Endothelial cell of umbilical vein (primary cell): ENCODE results near the gene MAP7D2. TPM values are rescaled to one million over a fixed set of nuclear protein-coding genes. Genes with fewer than 3 reads are reported as not detected.
A peak's percentile ranks its signal among the peaks of the same experiment; 100 is the strongest.

Experiments used
- BruUV-seq: library from RNA; stranded (reverse); fragments of 400-500 nt; replicated peaks from 2 replicates; lab custom pipeline; 2021; lab: Mats Ljungman, UMichigan
- CTCF ChIA-PET: fragments of 300-600, 350-600 bp; sonication (Branson Sonifier 250); formaldehyde crosslinking; loops from one replicate; lab custom pipeline; 2021; ENCODE audit warnings: antibody characterized with exemption, inconsistent platforms; lab: Charles Lee
- POLR2A ChIA-PET: fragments of 300-600, 350-600 bp; sonication (Branson Sonifier 250); formaldehyde crosslinking; loops from one replicate; lab custom pipeline; 2021; ENCODE audit warnings: antibody characterized with exemption, inconsistent platforms; lab: Charles Lee
- DNase-seq: peaks from one replicate; pipeline ENCODE4 v3.0.0-alpha.2; 2011; ENCODE audit warnings: low read depth, low spot score
- FAIRE-seq: peaks from 2 replicates; lab custom pipeline; 2011; peaks lifted over from hg19 to GRCh38; lab: Jason Lieb, UNC
- H2AFZ ChIP-seq: 2 replicates; pipeline ENCODE4 v1.6.0; 2012; ENCODE audit warnings: low read depth, low read length, control low read depth, inconsistent platforms
- H3K27ac ChIP-seq: 2 replicates; pipeline ENCODE4 v1.5.1; 2011; ENCODE audit warnings: low read depth, mild to moderate bottlenecking, control low read depth, low read length, moderate library complexity; ENCODE audit not compliant: insufficient read depth
- H3K27me3 ChIP-seq, 2 experiments: 2 replicates each; pipeline versions ENCODE4 v1.6.0 to v1.6.1; 2011; ENCODE audit warnings: low read length in 2 of 2, mixed read lengths in 1 of 2; ENCODE audit not compliant: control insufficient read depth in 2 of 2, insufficient read depth in 2 of 2
- H3K36me3 ChIP-seq, 2 experiments: 2 replicates in 1 of 2; 3 replicates in 1 of 2; pipeline ENCODE4 v1.5.1; 2011; ENCODE audit warnings: low read length in 2 of 2, mild to moderate bottlenecking in 1 of 2, moderate library complexity in 1 of 2; ENCODE audit not compliant: control insufficient read depth in 2 of 2, insufficient read depth in 2 of 2; ENCODE audit errors: extremely low read depth in 1 of 2
- H3K4me1 ChIP-seq: 3 replicates; pipeline ENCODE4 v1.5.1; 2011; ENCODE audit warnings: mild to moderate bottlenecking, low read length; ENCODE audit not compliant: control insufficient read depth, insufficient read depth; ENCODE audit errors: extremely low read depth
- H3K4me2 ChIP-seq: 2 replicates; pipeline ENCODE4 v1.6.1; 2011; ENCODE audit warnings: low read length, control low read depth, mixed read lengths; ENCODE audit not compliant: insufficient read depth
- H3K4me3 ChIP-seq, 3 experiments: fragments of 200-600 bp in 1 of 3; sonication (generic), shearing (Covaris generic) in 1 of 3; replicated peaks in 1 of 3; 2 replicates each; pipeline ENCODE4 v1.5.1; 2011 to 2016; ENCODE audit warnings: control low read depth in 3 of 3, low read length in 3 of 3, mild to moderate bottlenecking in 2 of 3, inconsistent platforms in 1 of 3, low read depth in 1 of 3, moderate library complexity in 1 of 3; ENCODE audit not compliant: insufficient read depth in 1 of 3
- H3K79me2 ChIP-seq: 2 replicates; pipeline ENCODE4 v1.6.0; 2012; ENCODE audit warnings: low read length, inconsistent platforms; ENCODE audit not compliant: control insufficient read depth, insufficient read depth
- H3K9ac ChIP-seq: replicated peaks from 2 replicates; pipeline ENCODE3; 2011; ENCODE audit warnings: low read length, control low read depth; ENCODE audit not compliant: insufficient read depth; ENCODE audit errors: extremely low read depth
- H3K9me1 ChIP-seq: replicated peaks from 3 replicates; pipeline ENCODE4 v1.6.0; 2011; ENCODE audit warnings: mild to moderate bottlenecking, low read length; ENCODE audit not compliant: control insufficient read depth, insufficient read depth; ENCODE audit errors: extremely low read depth
- H3K9me3 ChIP-seq: replicated peaks from 2 replicates; pipeline ENCODE4 v1.5.1; 2012; ENCODE audit warnings: low read length, inconsistent platforms; ENCODE audit not compliant: control insufficient read depth, insufficient read depth
- H4K20me1 ChIP-seq: replicated peaks from 2 replicates; pipeline ENCODE3; 2011; ENCODE audit warnings: mild to moderate bottlenecking, low read length; ENCODE audit not compliant: control insufficient read depth, insufficient read depth; ENCODE audit errors: extremely low read depth
- EZH2 ChIP-seq: IDR thresholded peaks from 2 replicates; pipeline ENCODE4 v1.6.1; 2012; ENCODE audit warnings: borderline replicate concordance, low read depth, mild to moderate bottlenecking, moderate library complexity, low read length, inconsistent platforms; ENCODE audit not compliant: severe bottlenecking
- FOS ChIP-seq: IDR thresholded peaks from 2 replicates; pipeline ENCODE4 v1.6.1; 2011; ENCODE audit warnings: mild to moderate bottlenecking, low read length, moderate library complexity, borderline replicate concordance; ENCODE audit not compliant: insufficient read depth
- GATA2 ChIP-seq: IDR thresholded peaks from 2 replicates; pipeline ENCODE4 v1.7.0; 2011; ENCODE audit warnings: low read depth, mild to moderate bottlenecking, moderate library complexity, mixed read lengths, low read length; ENCODE audit not compliant: insufficient read length, insufficient read depth
- JUN ChIP-seq: IDR thresholded peaks from 2 replicates; pipeline ENCODE4 v1.6.1; 2011; ENCODE audit warnings: borderline replicate concordance, low read depth; ENCODE audit not compliant: insufficient read length, insufficient read depth
- MYC ChIP-seq: IDR thresholded peaks from one replicate; pipeline ENCODE4 v1.6.1; 2011; ENCODE audit warnings: mild to moderate bottlenecking, low read depth, low read length
- POLR2A ChIP-seq: IDR thresholded peaks from 2 replicates; pipeline ENCODE4 v1.6.1; 2012; ENCODE audit warnings: low read depth, mild to moderate bottlenecking, control low read depth, low read length
- POLR2AphosphoS5 ChIP-seq: IDR thresholded peaks from 2 replicates; pipeline ENCODE4 v1.6.1; 2012; ENCODE audit warnings: low read depth, mild to moderate bottlenecking, control low read depth, low read length, moderate library complexity; ENCODE audit not compliant: insufficient read depth
- dilution Hi-C: fragments of 300-500 bp; cut with MboI; formaldehyde crosslinking; loops from one replicate; pipeline ENCODE4 v1.15.0; 2019; ENCODE audit warnings: low sequenced_read_pairs; ENCODE audit not compliant: extremely low pct_ligation_motif_present
- intact Hi-C: fragments of 100-400 bp; cut with micrococcal nuclease; formaldehyde crosslinking; loops from one replicate; pipeline ENCODE4 v1.10.0; 2022
- polyA plus RNA-seq, 4 experiments: library from polyadenylated mRNA; depleted of rRNA in 3 of 4; stranded (reverse) in 3 of 4; unstranded in 1 of 4; fragments of >200 nt; gene quantifications; 2 replicates each; pipeline versions ENCODE4 v1.2.1 to v1.2.3, GENCODE V29; 2011 to 2012; ENCODE audit warnings: missing spikeins in 1 of 4
- total RNA-seq: library from RNA; stranded (reverse); gene quantifications from 2 replicates; pipeline ENCODE4 v1.2.3, GENCODE V29; 2021
- TF ChIP-seq, protein P1 (sequence below), 2 donors: IDR thresholded peaks; 1 replicate in 1 of 2; 2 replicates in 1 of 2; pipeline ENCODE4 v1.5.1; 2011; ENCODE audit warnings: low read length in 2 of 2, mild to moderate bottlenecking in 2 of 2, moderate library complexity in 2 of 2, control low read depth in 1 of 2, inconsistent platforms in 1 of 2, low read depth in 1 of 2; ENCODE audit not compliant: insufficient read depth in 1 of 2; ENCODE audit errors: extremely low read depth in 1 of 2
- TF ChIP-seq, protein P2 (sequence below): IDR thresholded peaks from 2 replicates; pipeline ENCODE4 v1.6.1; 2011; ENCODE audit not compliant: insufficient read depth, insufficient read length

Gene MAP7D2
- total and polyA plus RNA-seq, 2 donors (not counting 3 experiments of a cell fraction or from before 2014, with no cell fraction given), result 0.08 to 0.15 TPM

DNA sequence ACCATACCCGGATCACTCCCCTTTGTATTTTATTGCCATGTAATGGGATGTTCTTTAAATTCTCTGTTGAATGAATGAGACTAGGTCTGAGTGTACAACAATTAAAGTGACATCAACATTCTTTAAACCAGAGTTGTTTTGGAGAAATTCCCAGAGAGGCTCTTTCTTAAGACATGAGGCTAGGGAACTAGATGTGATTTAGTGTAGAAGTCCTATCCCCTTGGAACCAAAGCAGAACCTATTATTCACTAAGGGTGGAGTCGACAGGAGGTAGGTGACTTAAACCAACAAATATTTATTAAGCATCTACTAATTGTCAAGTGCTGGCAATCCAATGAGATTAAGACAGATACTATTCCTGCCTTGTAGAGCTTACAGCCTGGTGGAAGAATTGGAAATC lies 23.3 kb upstream of the MAP7D2 start:
- no peak overlapping the region for H2AFZ ChIP-seq
- CTCF ChIA-PET, result no interaction called here
- H3K36me3 ChIP-seq, result peaks cover 0 to 2% of the 10 kb centered on the region in 2 experiments
- intact Hi-C loops (loop anchor here (5.0 kb wide), 2 partner anchors 127 to 1387 kb away; partner anchors contain the start of gene RPS6KA3), dilution Hi-C loops (no loop called here)
- TF ChIP-seq POLR2AphosphoS5 (no peak), MYC (no peak), FOS (no peak), POLR2A (no peak), EZH2 (no peak), GATA2 (no peak), JUN (no peak)
- TF ChIP-seq, protein P1, sequence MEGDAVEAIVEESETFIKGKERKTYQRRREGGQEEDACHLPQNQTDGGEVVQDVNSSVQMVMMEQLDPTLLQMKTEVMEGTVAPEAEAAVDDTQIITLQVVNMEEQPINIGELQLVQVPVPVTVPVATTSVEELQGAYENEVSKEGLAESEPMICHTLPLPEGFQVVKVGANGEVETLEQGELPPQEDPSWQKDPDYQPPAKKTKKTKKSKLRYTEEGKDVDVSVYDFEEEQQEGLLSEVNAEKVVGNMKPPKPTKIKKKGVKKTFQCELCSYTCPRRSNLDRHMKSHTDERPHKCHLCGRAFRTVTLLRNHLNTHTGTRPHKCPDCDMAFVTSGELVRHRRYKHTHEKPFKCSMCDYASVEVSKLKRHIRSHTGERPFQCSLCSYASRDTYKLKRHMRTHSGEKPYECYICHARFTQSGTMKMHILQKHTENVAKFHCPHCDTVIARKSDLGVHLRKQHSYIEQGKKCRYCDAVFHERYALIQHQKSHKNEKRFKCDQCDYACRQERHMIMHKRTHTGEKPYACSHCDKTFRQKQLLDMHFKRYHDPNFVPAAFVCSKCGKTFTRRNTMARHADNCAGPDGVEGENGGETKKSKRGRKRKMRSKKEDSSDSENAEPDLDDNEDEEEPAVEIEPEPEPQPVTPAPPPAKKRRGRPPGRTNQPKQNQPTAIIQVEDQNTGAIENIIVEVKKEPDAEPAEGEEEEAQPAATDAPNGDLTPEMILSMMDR (IDR thresholded peaks at IDR 0.05; ENCODE audit: extremely low read depth in 1 of 2, insufficient read depth in 1 of 2, low read depth in 1 of 2, low read length in 2 of 2), result no peak
- TF ChIP-seq, protein P2, sequence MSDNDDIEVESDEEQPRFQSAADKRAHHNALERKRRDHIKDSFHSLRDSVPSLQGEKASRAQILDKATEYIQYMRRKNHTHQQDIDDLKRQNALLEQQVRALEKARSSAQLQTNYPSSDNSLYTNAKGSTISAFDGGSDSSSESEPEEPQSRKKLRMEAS, result no peak
- POLR2A ChIA-PET, result no interaction called here
- peaks cover 51% of the 10 kb centered on the region for H3K79me2 ChIP-seq
- no peak overlapping the region for H3K27ac ChIP-seq
- H3K9me1 ChIP-seq, result no peaks in the 10 kb centered on the region
- no peaks in the 10 kb centered on the region for H3K27me3 ChIP-seq
- no TSS peak for BruUV-seq
- H3K9me3 ChIP-seq, result no peaks in the 10 kb centered on the region
- peaks cover 21% of the 10 kb centered on the region for H3K4me1 ChIP-seq
- no peaks in the 10 kb centered on the region for H4K20me1 ChIP-seq
- DNase-seq (no peak), FAIRE-seq (peak; percentile 50)
- H3K4me2 ChIP-seq, result peak overlapping the region; percentile 92
- peak overlapping the region in 2 of 3 experiments; percentile 55 to 87 for H3K4me3 ChIP-seq
- peak overlapping the region; percentile 70 for H3K9ac ChIP-seq
